ENCODE results near the gene NACC2. TPM values are rescaled to one million over a fixed set of nuclear protein-coding genes. Genes with fewer than 3 reads are reported as not detected.
A peak's percentile ranks its signal among the peaks of the same experiment; 100 is the strongest.

The NACC2 gene
- total and polyA plus RNA-seq, 9 of the 15 experiments (the other 6 are each of a cell fraction or from before 2014, with no cell fraction given): 0.70 to 25.1 (median 5.6) TPM

GRCh38 chr9:136058084-136058483 is 37.0 kb downstream of the NACC2 start:
- 84% methylated on average over 7 of the region's 13 CpGs for WGBS (ENCODE audit: insufficient coverage, low coverage, missing lambda C conversion rate)
- Histone ChIP-seq H3K9me1 (ENCODE audit: control insufficient read depth, insufficient read depth, low read length) (no peaks in the 10 kb centered on the region), H3K4me3 (no peak overlapping the region), H3K4me1 (replicated peaks in 1 of 2; ENCODE audit: control insufficient read depth in 2 of 2, insufficient read depth in 2 of 2, low read length in 2 of 2) (peaks cover 0 to 74% of the 10 kb centered on the region in 2 experiments; a peak in 2 of 5 replicates), H3K9me3 (replicated peaks; ENCODE audit: control insufficient read depth, insufficient read depth, low read depth, low read length) (no peaks in the 10 kb centered on the region), H3K4me2 (ENCODE audit: insufficient read depth, low read length) (no peak overlapping the region), H2AFZ (ENCODE audit: low read depth, low read length) (no peak overlapping the region), H3K9ac (ENCODE audit: insufficient read depth in 1 of 2, low read depth in 2 of 2, low read length in 2 of 2) (no peak overlapping the region), H3K36me3 (ENCODE audit: control insufficient read depth, insufficient read depth, low read length) (peaks cover 20% of the 10 kb centered on the region; the same call in 1 of the 3 replicates), H3K27ac (ENCODE audit: extremely low read depth, low read depth, low read length) (no peak overlapping the region), H3K79me2 (ENCODE audit: control insufficient read depth, insufficient read depth, low read length) (peaks cover 79% of the 10 kb centered on the region), H3K27me3 (ENCODE audit: control insufficient read depth in 2 of 2, insufficient read depth in 2 of 2, low read length in 2 of 2) (no peaks in the 10 kb centered on the region), H4K20me1 (replicated peaks; ENCODE audit: control insufficient read depth, insufficient read depth, low read length) (peaks cover 29% of the 10 kb centered on the region)
- POLR2A ChIA-PET: no interaction called here
- intact Hi-C loops (cut with micrococcal nuclease): no loop called here
- DNase-seq (ENCODE audit: extremely low read depth in 1 of 4, low spot score in 3 of 4) (no peak), FAIRE-seq (no peak), ATAC-seq (no peak)
- in situ Hi-C loops (cut with MboI): no loop called here
- CTCF ChIA-PET (ENCODE audit: low intra/inter-chr PET ratio): no interaction called here
- TF ChIP-seq IRF2 (CRISPR knock-in tag; IDR thresholded peaks at IDR 0.05) (no peak), SMAD4 (CRISPR knock-in tag; conservative IDR thresholded peaks at IDR 0.05) (no peak), NEUROD1 (IDR thresholded peaks at IDR 0.05; ENCODE audit: borderline replicate concordance, low read depth, low read length, partially characterized antibody) (no peak), NCOA6 (IDR thresholded peaks at IDR 0.05) (no peak)
- BruUV-seq (replicated peaks): no TSS peak

DNA sequence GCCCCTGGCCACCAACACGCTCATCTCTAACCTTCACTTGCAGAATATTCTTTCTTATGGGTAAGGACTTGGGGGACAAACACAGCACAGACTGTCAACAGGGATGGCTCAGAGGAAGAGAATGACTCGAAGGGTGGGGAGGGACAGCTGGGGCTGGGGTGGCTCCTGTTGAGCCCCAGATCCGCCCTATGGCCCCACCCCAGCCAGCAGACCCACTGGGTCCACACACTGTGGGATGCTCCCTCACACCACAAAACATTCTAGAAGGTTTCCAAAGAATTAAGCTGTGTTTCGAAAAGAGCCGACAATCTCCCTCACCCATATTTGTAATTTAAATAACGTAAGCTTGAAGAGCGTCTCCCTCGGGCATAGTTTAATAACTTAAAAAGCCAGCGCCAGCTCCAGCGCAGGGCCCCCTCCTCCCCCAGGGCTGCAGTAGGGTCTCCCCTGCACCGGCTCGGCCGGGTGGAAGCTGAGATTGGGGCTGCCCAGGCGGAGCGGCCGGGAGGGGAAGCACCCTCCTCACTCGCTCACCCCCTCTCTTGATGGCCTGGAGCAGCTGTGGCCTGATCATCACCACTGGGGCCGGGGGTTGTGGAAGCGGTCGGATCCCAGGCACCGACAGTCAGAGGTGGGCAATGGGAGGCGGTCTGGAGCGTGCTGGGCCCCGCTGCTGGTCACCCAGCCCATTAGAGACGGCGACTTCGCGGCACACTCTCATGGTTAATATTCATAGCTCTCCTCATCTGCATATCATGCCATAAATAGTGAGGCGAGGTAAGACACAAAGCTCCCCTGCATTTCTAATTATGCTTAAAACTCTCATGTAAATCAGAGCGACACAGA is 37.6 kb downstream of the NACC2 start:
- Histone ChIP-seq H3K36me3 (ENCODE audit: control insufficient read depth, insufficient read depth, low read length) (peaks cover 16% of the 10 kb centered on the region; the same call in 1 of the 3 replicates), H3K9me3 (replicated peaks; ENCODE audit: control insufficient read depth, insufficient read depth, low read depth, low read length) (no peaks in the 10 kb centered on the region), H2AFZ (ENCODE audit: low read depth, low read length) (no peak overlapping the region), H3K9ac (ENCODE audit: insufficient read depth in 1 of 2, low read depth in 2 of 2, low read length in 2 of 2) (peak overlapping the region in 1 of 2 experiments; percentile 45; a peak in 1 of 4 replicates), H3K27ac (ENCODE audit: extremely low read depth, low read depth, low read length) (no peak overlapping the region), H4K20me1 (replicated peaks; ENCODE audit: control insufficient read depth, insufficient read depth, low read length) (peaks cover 29% of the 10 kb centered on the region), H3K4me1 (replicated peaks in 1 of 2; ENCODE audit: control insufficient read depth in 2 of 2, insufficient read depth in 2 of 2, low read length in 2 of 2) (peaks cover 0 to 79% of the 10 kb centered on the region in 2 experiments; a peak in 2 of 5 replicates), H3K79me2 (ENCODE audit: control insufficient read depth, insufficient read depth, low read length) (peaks cover 79% of the 10 kb centered on the region), H3K4me3 (no peak overlapping the region), H3K9me1 (ENCODE audit: control insufficient read depth, insufficient read depth, low read length) (no peaks in the 10 kb centered on the region), H3K27me3 (ENCODE audit: control insufficient read depth in 2 of 2, insufficient read depth in 2 of 2, low read length in 2 of 2) (no peaks in the 10 kb centered on the region), H3K4me2 (ENCODE audit: insufficient read depth, low read length) (no peak overlapping the region)
- FAIRE-seq: no peak
- BruUV-seq (replicated peaks): no TSS peak
- CTCF ChIA-PET (ENCODE audit: low intra/inter-chr PET ratio): no interaction called here
- POLR2A ChIA-PET: interaction anchor here (0.8 kb wide), 1 partner anchor 280 kb away, joined by 3 read pairs; no protein-coding TSS in a partner anchor
- no peak for DNase-seq (ENCODE audit: extremely low read depth in 1 of 4, low spot score in 3 of 4)
- in situ Hi-C loops (cut with MboI): no loop called here
- intact Hi-C loops (cut with micrococcal nuclease): no loop called here
- 91% methylated on average over 14 of the region's 30 CpGs for WGBS (ENCODE audit: insufficient coverage, low coverage, missing lambda C conversion rate)
- no peak for ATAC-seq
- TF ChIP-seq GTF2B (IDR thresholded peaks at IDR 0.05; ENCODE audit: extremely low read depth, insufficient read length) (no peak), CHCHD3 (CRISPR knock-in tag; IDR thresholded peaks at IDR 0.05) (no peak), HDAC6 (IDR thresholded peaks at IDR 0.05; ENCODE audit: low read depth, low read length) (no peak), NRF1 (conservative IDR thresholded peaks at IDR 0.05 in 1 of 2, IDR thresholded peaks at IDR 0.05 in 1 of 2) (no peak), LEF1 (IDR thresholded peaks at IDR 0.05) (no peak)
- TF ChIP-seq, protein P1, sequence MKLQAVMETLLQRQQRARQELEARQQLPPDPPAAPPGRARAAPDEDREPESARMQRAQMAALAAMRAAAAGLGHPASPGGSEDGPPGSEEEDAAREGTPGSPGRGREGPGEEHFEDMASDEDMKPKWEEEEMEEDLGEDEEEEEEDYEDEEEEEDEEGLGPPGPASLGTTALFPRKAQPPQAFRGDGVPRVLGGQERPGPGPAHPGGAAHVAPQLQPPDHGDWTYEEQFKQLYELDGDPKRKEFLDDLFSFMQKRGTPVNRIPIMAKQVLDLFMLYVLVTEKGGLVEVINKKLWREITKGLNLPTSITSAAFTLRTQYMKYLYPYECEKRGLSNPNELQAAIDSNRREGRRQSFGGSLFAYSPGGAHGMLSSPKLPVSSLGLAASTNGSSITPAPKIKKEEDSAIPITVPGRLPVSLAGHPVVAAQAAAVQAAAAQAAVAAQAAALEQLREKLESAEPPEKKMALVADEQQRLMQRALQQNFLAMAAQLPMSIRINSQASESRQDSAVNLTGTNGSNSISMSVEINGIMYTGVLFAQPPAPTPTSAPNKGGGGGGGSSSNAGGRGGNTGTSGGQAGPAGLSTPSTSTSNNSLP (IDR thresholded peaks at IDR 0.05; ENCODE audit: borderline replicate concordance, low read depth, low read length): no peak
- TF ChIP-seq, protein P2, sequence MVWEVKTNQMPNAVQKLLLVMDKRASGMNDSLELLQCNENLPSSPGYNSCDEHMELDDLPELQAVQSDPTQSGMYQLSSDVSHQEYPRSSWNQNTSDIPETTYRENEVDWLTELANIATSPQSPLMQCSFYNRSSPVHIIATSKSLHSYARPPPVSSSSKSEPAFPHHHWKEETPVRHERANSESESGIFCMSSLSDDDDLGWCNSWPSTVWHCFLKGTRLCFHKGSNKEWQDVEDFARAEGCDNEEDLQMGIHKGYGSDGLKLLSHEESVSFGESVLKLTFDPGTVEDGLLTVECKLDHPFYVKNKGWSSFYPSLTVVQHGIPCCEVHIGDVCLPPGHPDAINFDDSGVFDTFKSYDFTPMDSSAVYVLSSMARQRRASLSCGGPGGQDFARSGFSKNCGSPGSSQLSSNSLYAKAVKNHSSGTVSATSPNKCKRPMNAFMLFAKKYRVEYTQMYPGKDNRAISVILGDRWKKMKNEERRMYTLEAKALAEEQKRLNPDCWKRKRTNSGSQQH (CRISPR knock-in tag; IDR thresholded peaks at IDR 0.05): no peak

Measured in K562 (cell line).